Measurements from ENCODE around the gene TAF1B.
"Not testable (repeated sequence)": the region's sequence is repeated elsewhere in the genome, so short reads cannot be mapped to it uniquely, and the experiment has no call there.

TAF1B gene

GRCh38 chr2:9885036-9885684, 41.9 kb downstream of the TAF1B start:
- DNase-seq = no peak

DNA sequence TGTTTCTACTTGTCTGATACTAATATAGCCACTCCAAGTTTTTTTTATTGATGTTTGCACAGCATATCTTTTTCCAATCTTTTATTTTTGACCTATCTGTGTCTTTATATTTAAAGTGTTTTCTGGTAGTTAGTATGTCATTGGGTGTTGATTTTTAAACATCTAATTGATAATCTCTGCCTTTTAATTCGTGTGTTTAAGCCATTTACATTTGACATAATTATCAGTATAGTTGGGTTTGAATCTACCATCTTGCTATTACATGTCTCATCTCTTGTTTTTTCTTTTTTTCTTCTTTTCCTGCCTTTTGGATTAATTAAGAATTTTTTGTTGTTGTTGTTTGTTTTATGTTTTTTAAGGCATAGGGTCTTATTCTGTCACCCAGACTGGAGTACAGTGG, 44.2 kb downstream of the TAF1B start:
- DNase-seq = no peak

GRCh38 chr2:9889812-9890261, 46.6 kb downstream of the TAF1B start:
- no peak for DNase-seq

DNA sequence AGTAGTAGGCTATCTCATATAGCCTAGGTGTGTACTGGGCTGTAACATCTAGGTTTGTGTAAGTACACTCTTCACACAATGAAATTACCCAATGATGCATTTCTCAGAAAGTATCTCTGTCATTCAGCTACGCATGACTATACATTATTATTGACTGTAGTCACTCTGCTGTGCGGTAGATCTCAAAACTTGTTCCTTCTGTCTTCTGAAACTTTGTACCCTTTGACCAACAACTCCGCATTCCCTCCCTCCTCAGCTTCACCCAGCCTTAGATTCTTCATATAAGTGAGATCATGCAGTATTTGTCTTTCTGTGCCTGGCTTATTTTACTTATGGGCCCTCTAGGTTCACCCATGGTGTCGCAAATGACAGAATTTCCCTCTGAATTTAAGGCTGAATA, 49.0 kb downstream of the TAF1B start:
- no peak for DNase-seq

GRCh38 chr2:9895669-9896590, 52.7 kb downstream of the TAF1B start:
- no peak for DNase-seq

- peak; percentile 9 for DNase-seq
Measured at GRCh38 chr2:9897331-9897737, 54.1 kb downstream of the TAF1B start.

DNA sequence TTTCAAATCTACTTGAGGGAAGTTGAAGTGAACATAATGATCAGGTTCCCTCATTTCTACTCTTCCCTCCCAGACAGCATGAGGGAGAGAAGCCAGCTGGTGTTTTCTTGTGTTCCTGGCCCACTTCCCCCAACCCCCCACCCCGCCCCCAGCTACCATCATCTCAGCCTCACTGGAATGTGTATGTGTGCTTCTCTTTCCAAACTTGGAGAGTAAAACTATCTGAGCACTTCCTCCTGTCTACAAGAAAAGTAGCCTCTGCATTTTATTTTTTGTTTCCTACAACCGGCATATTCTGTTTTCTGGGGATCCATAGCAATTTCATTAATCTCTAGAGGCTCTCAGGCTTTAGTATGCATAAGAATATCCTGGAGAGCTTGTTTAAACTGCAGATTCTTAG, 54.6 kb downstream of the TAF1B start:
- no peak for DNase-seq

DNA sequence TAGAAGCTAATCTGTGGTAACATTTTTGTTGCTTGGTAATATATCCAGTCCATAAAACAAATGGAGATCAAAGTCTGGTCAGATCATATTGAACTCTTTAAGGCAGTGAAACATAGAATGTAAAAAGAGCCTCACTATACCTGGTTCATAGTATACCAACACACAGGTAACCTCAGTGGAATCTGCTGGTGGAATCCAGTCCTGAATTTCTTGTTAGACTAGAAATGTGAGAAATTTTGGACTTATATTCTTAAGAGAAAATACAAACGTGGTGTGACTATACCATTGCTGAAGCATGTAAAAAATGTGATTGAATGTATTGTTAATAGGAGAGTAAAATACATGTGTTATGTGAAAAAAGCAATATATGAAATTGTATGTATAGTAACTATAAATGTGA, 62.1 kb downstream of the TAF1B start:
- no peak for DNase-seq

- DNase-seq = no peak
Measured at GRCh38 chr2:9907402-9907801, 64.1 kb downstream of the TAF1B start.

DNA sequence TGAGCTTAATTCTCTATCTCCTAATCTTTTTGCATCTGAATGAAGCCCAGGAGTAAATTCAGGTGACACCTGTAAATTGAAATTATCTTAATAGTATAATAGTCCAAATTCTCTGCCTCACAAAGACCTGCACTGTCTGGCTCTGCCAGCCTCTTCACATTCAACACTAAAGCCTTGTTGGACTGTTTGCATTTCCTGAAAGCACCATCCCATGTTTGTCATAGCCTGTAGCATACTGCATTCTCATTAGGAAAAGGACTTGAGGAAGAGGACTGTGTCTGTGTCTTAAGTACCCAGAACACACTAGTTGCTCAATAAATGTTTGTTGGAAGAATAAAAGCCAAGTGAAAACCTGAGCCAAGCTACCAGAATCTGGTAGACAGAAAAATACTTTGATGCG, 65.4 kb downstream of the TAF1B start:
- no peak for DNase-seq

DNA sequence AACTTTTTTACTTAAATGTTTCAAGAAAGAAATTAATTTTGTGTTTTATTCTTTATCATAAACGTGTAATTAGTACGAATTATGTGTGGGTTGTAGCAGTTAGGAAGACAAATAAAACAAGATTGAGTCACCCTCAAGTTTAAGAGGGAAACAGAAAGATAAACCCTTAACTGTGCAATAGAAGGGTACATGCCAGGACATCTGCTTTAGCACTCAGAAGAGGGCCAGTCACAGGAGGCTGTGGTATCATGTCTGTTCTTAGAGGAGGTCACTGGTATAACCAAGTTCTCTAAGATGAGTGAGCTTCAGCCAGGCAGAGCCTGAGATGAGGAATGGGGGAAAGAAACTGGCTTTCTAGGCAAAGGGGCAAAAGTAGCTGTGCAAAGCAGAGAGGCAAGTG, 65.8 kb downstream of the TAF1B start:
- no peak for DNase-seq

DNA sequence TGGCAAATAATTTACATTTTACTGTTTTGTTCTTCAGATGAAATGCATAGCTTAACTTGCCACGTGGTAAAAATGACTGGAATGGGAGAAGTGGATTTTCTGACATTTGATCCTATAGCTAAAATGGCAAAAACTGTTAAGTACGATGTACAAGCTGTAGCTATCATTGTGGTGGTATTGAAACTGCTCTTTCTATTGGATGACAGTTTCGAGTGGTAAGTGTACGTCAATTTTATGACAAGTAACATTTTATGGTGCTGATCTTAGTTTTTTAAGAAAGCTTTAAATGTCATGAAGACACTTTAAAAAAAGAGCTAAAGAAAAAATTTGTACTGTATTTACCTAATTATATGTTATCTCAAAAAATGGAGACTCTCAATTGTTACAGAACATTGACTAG, 67.4 kb downstream of the TAF1B start:
- DNase-seq = no peak

DNA sequence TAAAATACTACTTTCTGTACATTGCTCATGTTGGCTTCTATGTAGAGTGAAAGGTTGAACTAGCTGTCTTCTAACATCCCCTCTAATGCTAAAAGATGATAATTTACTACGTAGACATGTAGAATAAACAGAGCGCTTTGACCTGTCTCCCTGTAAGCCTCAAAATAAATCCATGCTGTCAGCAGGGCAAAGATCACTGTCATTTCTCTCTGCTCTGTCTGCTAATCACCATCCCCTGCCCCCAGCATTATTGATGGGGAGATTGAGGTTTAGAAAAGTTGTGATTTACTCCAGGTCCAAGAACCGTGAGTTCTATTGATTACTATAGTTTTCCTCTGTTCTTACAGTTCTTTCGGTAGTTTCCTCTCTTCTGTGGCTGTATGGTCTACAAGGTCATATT, 69.2 kb downstream of the TAF1B start:
- no peak for DNase-seq

- peak; percentile 22 for DNase-seq
Measured at GRCh38 chr2:9914384-9915065, 71.3 kb downstream of the TAF1B start.

DNA sequence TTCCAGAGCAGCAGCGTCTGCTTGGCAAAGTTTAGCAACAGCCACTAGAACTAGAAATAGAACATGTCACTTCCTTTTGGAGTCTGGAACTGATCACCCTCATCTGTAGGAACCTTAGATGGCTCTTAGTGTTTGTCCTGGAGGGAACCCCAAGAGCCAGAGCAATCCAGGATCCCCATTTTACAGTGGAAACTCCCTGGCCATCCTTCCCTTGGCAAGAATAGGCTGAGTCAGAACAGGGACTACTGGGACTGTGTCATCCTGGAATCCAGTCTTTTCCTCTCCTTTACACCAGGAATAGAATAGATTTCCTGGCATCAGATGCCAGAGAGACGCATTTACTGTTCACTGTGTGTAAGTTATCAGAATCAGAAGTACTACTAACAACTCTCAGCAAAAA, 75.0 kb downstream of the TAF1B start:
- no peak for DNase-seq

- DNase-seq = no peak
Measured at GRCh38 chr2:9919512-9919911, 76.2 kb downstream of the TAF1B start.

- not testable (repeated sequence) for DNase-seq
Measured at GRCh38 chr2:9927020-9927419, 83.7 kb downstream of the TAF1B start.

DNA sequence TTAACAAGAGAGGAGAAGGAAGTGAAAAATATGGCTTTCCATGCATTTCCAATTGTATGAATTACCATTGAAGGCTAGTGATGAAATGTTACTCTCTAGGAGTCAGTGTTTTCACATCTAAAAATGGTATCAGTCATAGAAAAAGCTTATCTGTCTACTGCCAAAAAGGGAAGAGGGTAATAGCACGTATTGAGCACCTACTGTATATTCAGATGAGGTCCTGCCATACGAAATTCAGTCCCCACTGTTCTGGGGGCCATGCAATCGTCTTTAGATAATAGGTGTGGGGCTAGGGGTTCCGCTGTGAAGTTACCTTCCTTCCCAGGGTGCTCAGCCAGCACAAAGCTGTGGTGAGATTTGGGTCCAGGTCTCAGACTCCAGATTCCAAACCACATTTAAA, 94.0 kb downstream of the TAF1B start:
- DNase-seq = no peak

- no peak for DNase-seq
Measured at GRCh38 chr2:9937968-9938367, 94.7 kb downstream of the TAF1B start.

- no peak for DNase-seq
Measured at GRCh38 chr2:9939587-9940485, 96.6 kb downstream of the TAF1B start.

DNA sequence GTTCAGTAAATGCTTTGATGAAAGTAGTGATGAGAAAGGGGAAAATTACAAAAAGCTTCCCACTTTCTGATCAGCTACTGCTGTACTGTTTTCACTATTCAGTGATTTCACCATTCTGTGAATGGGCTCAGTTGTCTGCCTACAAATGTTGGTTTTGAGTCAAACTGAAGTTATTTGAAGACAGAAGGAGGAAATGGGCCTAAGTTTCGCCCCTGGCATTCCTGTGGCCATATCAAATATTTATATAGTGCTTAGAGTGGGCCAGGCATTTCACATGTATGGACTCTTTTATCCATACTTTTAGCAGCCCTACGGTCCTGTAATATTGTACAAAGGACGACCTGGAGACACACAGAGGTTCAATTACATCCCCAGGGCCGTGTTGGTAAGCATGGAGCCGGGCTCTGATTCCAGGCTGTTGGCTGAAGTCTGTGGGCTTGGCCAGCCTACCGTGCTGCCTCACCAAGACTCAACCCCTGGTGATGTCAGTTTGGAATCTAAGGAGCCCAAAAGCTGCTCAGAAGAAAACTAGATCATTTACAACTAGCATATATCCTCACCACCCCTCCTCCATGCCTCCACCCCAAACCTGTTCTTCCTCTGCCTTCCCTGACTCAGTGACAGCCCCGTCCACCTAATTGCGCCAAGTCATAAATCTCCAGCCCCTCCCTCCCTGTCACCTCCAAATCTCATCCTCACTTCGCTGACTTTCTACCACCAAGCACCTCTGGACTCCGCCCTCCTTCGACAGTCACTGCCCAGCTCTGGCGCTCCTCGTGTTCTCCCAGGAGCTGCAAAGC, 98.1 kb downstream of the TAF1B start:
- no peak for DNase-seq

GRCh38 chr2:9941996-9942390, 98.7 kb downstream of the TAF1B start:
- no peak for DNase-seq
